Sigmoid colon (tissue), 7 donors: ENCODE measurements around the gene GTF2IRD1. TPM values are rescaled to one million over a fixed set of nuclear protein-coding genes. Genes with fewer than 3 reads are reported as not detected.
"Not testable (repeated sequence)": the region's sequence is repeated elsewhere in the genome, so short reads cannot be mapped to it uniquely, and the experiment has no call there.

ENCODE experiments used
- DNase-seq: peaks from one replicate; pipeline ENCODE4 v3.0.0-alpha.2; 2019
- H3K27ac ChIP-seq, 4 donors: fragments of 200-600 bp; sonication (generic); one replicate each; pipeline ENCODE4 v1.5.1; 2016 to 2019; ENCODE audit warnings: mild to moderate bottlenecking in 1 of 4
- H3K27me3 ChIP-seq, 3 donors: fragments of 200-600 bp; sonication (generic); one replicate each; pipeline ENCODE4 v1.5.1; 2019; ENCODE audit warnings: mild to moderate bottlenecking in 1 of 3
- H3K36me3 ChIP-seq, 4 donors: fragments of 200-600 bp; sonication (generic); one replicate each; pipeline ENCODE4 v1.5.1; 2016 to 2019
- H3K4me1 ChIP-seq, 4 donors: fragments of 200-600 bp; sonication (generic); one replicate each; pipeline ENCODE4 v1.5.1; 2017 to 2019
- H3K4me3 ChIP-seq, 4 donors: fragments of 200-600 bp; sonication (generic); one replicate each; pipeline ENCODE4 v1.5.1; 2017 to 2019; ENCODE audit warnings: mild to moderate bottlenecking in 2 of 4, moderate library complexity in 1 of 4
- H3K9me3 ChIP-seq, 4 donors: fragments of 200-600 bp in 3 of 4; sonication (generic) in 3 of 4; one replicate each; pipeline versions ENCODE4 v1.5.1 to v1.6.1; 2013 to 2019
- EP300 ChIP-seq, 4 donors: sonication (generic); formaldehyde crosslinking; IDR thresholded peaks; one replicate each; pipeline ENCODE4 v1.6.1; 2017; ENCODE audit warnings: antibody characterized with exemption in 4 of 4
- POLR2A ChIP-seq, 2 donors: fragments of 450-650 bp; IDR thresholded peaks; one replicate each; pipeline ENCODE4 v1.6.1; 2016; ENCODE audit warnings: antibody characterized with exemption in 2 of 2, mild to moderate bottlenecking in 2 of 2, moderate library complexity in 2 of 2
- POLR2AphosphoS5 ChIP-seq, 4 donors: sonication (generic); formaldehyde crosslinking; IDR thresholded peaks; one replicate each; pipeline ENCODE4 v1.6.1; 2017; ENCODE audit warnings: antibody characterized with exemption in 4 of 4
- WGBS, 2 donors: extraction: QIAGEN DNeasy Blood & Tissue Kit; methylation state at CpG; one replicate each; pipeline ENCODE4 v1.1.7; 2013; 5-methylcytosine and 5-hydroxymethylcytosine counted together
- intact Hi-C: fragments of 100-400 bp; cut with DNase I; formaldehyde crosslinking; loops from one replicate; pipeline ENCODE4 v1.15.1; 2023
- polyA plus RNA-seq, 3 donors: library from polyadenylated mRNA; stranded (reverse); fragments of 200-250 nt; gene quantifications; one replicate each; pipeline ENCODE4 v1.2.3, GENCODE V29; 2013
- total RNA-seq, 4 donors: library from RNA; depleted of rRNA; stranded (reverse); fragments of >200 nt; gene quantifications; one replicate each; pipeline ENCODE4 v1.1.0, GENCODE V29; 2016
- TF ChIP-seq, protein P1 (sequence below), 4 experiments: fragments of 450-650 bp in 3 of 4; fragments of 200-600 bp in 1 of 4; IDR thresholded peaks; one replicate each; pipeline ENCODE4 v1.5.1; 2016 to 2019; ENCODE audit warnings: antibody characterized with exemption in 4 of 4, mild to moderate bottlenecking in 3 of 4, moderate library complexity in 2 of 4
- donor health status: healthy with polysubstance abuse.
- donor health status: Bipolar disorder and iron deficiency.
- donor health status: healthy.

Gene GTF2IRD1
- total and polyA plus RNA-seq, 7 donors: 1.8 to 24.2 (median 15.0) TPM

DNA sequence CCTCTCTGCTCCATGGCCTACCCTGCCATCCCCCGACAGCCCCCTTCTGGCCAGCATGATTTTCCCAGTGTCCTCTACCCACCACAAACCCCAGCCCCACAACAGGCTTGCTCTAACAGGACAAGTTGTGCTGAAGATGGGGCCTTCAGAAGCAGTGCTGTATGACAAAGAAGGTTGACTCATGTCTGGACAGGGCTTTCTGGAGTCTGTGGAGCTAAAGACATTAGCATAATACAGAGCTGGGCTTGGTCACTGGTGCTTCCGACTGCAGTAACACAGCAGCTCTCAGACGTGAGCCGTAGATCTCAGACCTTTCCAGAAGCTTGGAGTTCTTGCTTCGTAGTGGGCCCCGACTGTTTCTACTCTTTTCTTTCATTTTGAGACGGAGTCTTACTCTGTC is 100.5 kb downstream of the GTF2IRD1 start:
- Histone ChIP-seq H3K36me3 (peaks cover 0 to 31% (median 6%) of the 10 kb centered on the region in 4 donors), H3K4me1 (no peaks in the 10 kb centered on the region), H3K9me3 (no peaks in the 10 kb centered on the region), H3K27ac (no peak overlapping the region), H3K4me3 (no peak overlapping the region), H3K27me3 (no peaks in the 10 kb centered on the region)
- no peak for DNase-seq
- TF ChIP-seq POLR2A (IDR thresholded peaks at IDR 0.05) (no peak), POLR2AphosphoS5 (IDR thresholded peaks at IDR 0.05) (no peak), EP300 (IDR thresholded peaks at IDR 0.05) (no peak)
- TF ChIP-seq, protein P1, sequence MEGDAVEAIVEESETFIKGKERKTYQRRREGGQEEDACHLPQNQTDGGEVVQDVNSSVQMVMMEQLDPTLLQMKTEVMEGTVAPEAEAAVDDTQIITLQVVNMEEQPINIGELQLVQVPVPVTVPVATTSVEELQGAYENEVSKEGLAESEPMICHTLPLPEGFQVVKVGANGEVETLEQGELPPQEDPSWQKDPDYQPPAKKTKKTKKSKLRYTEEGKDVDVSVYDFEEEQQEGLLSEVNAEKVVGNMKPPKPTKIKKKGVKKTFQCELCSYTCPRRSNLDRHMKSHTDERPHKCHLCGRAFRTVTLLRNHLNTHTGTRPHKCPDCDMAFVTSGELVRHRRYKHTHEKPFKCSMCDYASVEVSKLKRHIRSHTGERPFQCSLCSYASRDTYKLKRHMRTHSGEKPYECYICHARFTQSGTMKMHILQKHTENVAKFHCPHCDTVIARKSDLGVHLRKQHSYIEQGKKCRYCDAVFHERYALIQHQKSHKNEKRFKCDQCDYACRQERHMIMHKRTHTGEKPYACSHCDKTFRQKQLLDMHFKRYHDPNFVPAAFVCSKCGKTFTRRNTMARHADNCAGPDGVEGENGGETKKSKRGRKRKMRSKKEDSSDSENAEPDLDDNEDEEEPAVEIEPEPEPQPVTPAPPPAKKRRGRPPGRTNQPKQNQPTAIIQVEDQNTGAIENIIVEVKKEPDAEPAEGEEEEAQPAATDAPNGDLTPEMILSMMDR (IDR thresholded peaks at IDR 0.05): no peak
- 95 to 96% methylated on average over 7 of the region's 7 CpGs for WGBS, 2 donors
- intact Hi-C loops: no loop called here

DNA sequence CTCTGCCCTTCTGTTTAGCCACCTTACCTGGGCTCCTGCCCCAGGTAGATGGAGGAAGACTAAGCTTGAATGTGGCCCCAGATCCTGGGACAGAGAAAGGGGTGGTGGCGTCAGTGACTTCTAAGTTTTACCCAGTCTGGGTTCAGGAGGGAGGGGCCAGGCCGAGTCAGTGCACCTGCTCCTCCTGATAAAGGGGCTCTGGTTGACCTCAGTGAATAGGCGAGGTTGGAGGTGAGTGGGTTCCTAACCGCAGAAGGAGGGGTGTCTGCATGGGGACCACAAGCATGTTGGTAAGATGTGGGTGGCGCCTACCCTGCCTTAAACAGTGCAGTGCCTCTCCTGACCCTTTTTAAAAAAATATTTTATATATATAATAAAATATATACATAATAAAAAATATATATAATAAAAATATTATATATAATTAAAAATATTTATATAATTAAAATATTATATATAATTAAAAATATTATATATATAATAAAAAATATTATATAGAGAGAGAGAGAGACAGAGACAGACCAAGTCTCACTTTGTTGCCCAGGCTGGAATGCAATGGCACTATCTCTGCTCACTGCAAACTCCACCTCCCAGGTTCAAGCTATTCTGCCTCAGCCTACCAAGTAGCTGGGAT is 106.5 kb downstream of the GTF2IRD1 start:
- Histone ChIP-seq H3K4me3 (no peak overlapping the region), H3K4me1 (no peaks in the 10 kb centered on the region), H3K27ac (no peak overlapping the region), H3K36me3 (peaks cover 0 to 50% (median 8%) of the 10 kb centered on the region in 4 donors), H3K9me3 (no peaks in the 10 kb centered on the region), H3K27me3 (no peaks in the 10 kb centered on the region)
- intact Hi-C loops: no loop called here
- WGBS, 2 donors: 84 to 88% methylated on average over 5 of the region's 5 CpGs
- TF ChIP-seq POLR2AphosphoS5 (IDR thresholded peaks at IDR 0.05) (no peak), EP300 (IDR thresholded peaks at IDR 0.05) (no peak), POLR2A (IDR thresholded peaks at IDR 0.05) (no peak)
- TF ChIP-seq, protein P1 (IDR thresholded peaks at IDR 0.05): no peak
- DNase-seq: no peak

DNA sequence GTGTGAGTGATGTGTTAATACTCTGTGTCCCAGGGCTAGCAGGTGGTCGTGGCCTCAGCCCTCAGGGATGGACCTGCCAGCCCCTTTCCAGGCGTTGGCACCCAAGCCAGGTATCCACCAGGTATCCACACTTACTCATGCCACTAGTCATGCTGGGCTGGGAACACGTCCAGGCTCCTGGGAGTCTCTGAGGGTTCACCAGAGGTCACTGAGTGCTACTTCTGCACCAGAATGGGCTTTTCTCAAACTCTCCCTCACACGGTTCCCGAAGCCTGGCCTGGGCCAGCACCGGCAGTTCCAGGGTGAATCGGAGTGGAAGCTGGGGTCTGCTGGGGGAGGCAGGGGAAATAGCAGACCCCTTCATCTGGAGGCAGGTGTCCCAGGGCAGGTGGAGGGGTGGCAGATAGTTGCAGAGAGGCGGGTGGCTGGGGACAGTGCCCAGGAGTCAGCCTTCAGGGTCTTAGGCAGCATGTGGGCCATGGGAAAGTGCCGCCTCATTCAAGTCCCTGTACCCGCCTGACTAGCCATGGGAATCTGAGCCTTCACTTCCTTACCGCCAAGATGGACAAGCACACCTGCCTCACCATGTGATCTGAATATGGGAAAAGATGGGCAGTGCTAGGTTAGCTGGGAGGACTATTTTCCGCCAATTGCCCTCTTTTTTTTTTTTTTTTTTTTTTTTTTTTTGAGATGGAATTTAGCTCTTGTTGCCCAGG is 108.3 kb downstream of the GTF2IRD1 start:
- Histone ChIP-seq H3K27ac (no peak overlapping the region), H3K36me3 (peaks cover 0 to 38% (median 8%) of the 10 kb centered on the region in 4 donors), H3K9me3 (no peaks in the 10 kb centered on the region), H3K27me3 (no peaks in the 10 kb centered on the region), H3K4me3 (no peak overlapping the region), H3K4me1 (no peaks in the 10 kb centered on the region)
- TF ChIP-seq POLR2AphosphoS5 (IDR thresholded peaks at IDR 0.05): no peak
- no peak for TF ChIP-seq EP300 (IDR thresholded peaks at IDR 0.05)
- no peak for TF ChIP-seq POLR2A (IDR thresholded peaks at IDR 0.05)
- TF ChIP-seq, protein P1 (IDR thresholded peaks at IDR 0.05): no peak
- WGBS, 2 donors: 93 to 95% methylated on average over 12 of the region's 12 CpGs
- intact Hi-C loops: no loop called here
- DNase-seq: no peak

DNA sequence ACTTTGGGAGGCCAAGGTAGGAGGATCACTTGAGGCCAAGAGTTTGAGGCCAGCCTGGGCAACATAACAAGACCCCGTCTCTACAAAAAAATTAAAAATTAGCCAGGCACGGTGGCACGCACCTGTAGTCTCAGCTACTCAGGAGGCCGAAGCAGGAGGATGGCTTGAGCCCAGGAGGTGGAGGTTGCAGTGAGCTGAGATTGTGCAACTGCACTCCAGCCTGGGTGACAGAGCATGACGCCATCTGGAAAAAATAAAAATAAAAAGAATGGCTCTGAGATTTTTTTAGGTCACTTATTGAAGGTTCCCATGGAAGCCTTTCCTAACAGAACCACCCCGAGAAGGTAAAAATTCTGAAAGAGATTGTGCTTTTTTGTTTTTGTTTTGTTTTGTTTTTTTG is 109.9 kb downstream of the GTF2IRD1 start:
- H3K4me1 ChIP-seq, H3K4me3 ChIP-seq, H3K27me3 ChIP-seq, H3K27ac ChIP-seq, H3K9me3 ChIP-seq, intact Hi-C loops, DNase-seq: not testable (repeated sequence)
- 96% methylated on average over 6 of the region's 6 CpGs for WGBS, 2 donors
- H3K36me3 ChIP-seq: peaks cover 0 to 24% (median 6%) of the 10 kb centered on the region in 4 donors

DNA sequence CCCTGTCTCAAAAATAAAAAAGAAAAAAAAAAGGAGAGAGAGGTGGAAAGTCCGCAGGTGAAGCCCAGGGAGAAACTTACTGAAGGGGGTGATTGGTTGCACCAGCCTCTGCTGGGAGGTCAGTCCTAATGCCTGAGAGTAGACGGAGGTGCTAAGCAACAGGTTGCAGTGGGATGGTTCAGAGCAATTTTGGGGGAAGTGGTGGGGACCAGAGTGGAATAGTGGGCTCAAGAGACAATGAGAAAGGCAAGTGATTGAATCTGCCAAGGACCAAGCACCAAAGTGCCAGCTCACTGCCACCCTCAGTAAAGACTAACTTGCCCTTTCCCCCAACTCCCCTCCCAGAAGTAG is 113.6 kb downstream of the GTF2IRD1 start:
- WGBS, 2 donors: 93% methylated on average over 2 of the region's 2 CpGs
- DNase-seq: no peak
- H3K27ac ChIP-seq: no peak overlapping the region
- intact Hi-C loops: loop anchor here (5.0 kb wide), 2 partner anchors 120 to 145 kb away; no protein-coding TSS in a partner anchor
- no peaks in the 10 kb centered on the region for H3K27me3 ChIP-seq
- H3K36me3 ChIP-seq: peaks cover 0 to 7% (median 0%) of the 10 kb centered on the region in 4 donors
- no peaks in the 10 kb centered on the region for H3K9me3 ChIP-seq
- TF ChIP-seq POLR2AphosphoS5 (IDR thresholded peaks at IDR 0.05) (no peak), POLR2A (IDR thresholded peaks at IDR 0.05) (no peak), EP300 (IDR thresholded peaks at IDR 0.05) (no peak)
- TF ChIP-seq, protein P1 (IDR thresholded peaks at IDR 0.05): no peak
- no peak overlapping the region for H3K4me3 ChIP-seq
- H3K4me1 ChIP-seq: no peaks in the 10 kb centered on the region
